ENCODE results near the gene PSMA5. TPM values are rescaled to one million over a fixed set of nuclear protein-coding genes. Genes with fewer than 3 reads are reported as not detected.

PSMA5 gene
- total and polyA plus RNA-seq, 2 of the 13 experiments (the other 11 are each of a cell fraction or from before 2014, with no cell fraction given), result 140 to 169 TPM

DNA sequence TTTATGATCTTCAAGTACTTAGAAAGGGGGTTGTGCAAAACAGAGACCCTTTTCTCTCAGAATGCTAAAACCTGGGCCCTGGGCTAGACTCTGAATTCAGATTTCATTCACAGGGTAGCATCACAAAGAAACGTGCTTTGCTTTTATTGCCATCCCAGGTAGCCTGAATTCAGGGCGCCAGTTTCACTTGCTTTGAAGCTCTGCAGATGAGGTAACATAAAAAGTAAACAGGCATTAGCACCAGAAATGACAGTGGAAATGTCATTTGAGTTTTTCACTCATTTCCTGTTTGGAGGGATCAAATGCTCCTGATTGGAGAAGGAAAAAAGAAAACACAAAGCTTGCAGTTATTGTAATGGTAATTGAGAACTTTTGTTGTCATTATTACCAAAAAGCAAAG, 42.7 kb upstream of the PSMA5 start:
- H3K4me1 ChIP-seq (ENCODE audit: insufficient read depth, low read length), result peaks cover 19% of the 10 kb centered on the region
- no peak for ATAC-seq
- no TSS peak for BruUV-seq (replicated peaks)
- DNase-seq (ENCODE audit: low spot score), result no peak
- intact Hi-C loops (cut with micrococcal nuclease; ENCODE audit: unreplicated experiment), result no loop called here
- no peak overlapping the region for H2AFZ ChIP-seq (ENCODE audit: low read length)
- TF ChIP-seq RAD51 (IDR thresholded peaks at IDR 0.05; ENCODE audit: borderline replicate concordance), result no peak
- no peak for TF ChIP-seq ZNF337 (CRISPR knock-in tag; IDR thresholded peaks at IDR 0.05; ENCODE audit: borderline replicate concordance, low read depth)
- no peak for TF ChIP-seq ZNF572 (CRISPR knock-in tag; IDR thresholded peaks at IDR 0.05)
- 0 out of 2 replicates have a peak, but pooled peaks have one; percentile 17 for TF ChIP-seq FOXA3 (CRISPR knock-in tag; IDR thresholded peaks at IDR 0.05)
- TF ChIP-seq, protein P1, sequence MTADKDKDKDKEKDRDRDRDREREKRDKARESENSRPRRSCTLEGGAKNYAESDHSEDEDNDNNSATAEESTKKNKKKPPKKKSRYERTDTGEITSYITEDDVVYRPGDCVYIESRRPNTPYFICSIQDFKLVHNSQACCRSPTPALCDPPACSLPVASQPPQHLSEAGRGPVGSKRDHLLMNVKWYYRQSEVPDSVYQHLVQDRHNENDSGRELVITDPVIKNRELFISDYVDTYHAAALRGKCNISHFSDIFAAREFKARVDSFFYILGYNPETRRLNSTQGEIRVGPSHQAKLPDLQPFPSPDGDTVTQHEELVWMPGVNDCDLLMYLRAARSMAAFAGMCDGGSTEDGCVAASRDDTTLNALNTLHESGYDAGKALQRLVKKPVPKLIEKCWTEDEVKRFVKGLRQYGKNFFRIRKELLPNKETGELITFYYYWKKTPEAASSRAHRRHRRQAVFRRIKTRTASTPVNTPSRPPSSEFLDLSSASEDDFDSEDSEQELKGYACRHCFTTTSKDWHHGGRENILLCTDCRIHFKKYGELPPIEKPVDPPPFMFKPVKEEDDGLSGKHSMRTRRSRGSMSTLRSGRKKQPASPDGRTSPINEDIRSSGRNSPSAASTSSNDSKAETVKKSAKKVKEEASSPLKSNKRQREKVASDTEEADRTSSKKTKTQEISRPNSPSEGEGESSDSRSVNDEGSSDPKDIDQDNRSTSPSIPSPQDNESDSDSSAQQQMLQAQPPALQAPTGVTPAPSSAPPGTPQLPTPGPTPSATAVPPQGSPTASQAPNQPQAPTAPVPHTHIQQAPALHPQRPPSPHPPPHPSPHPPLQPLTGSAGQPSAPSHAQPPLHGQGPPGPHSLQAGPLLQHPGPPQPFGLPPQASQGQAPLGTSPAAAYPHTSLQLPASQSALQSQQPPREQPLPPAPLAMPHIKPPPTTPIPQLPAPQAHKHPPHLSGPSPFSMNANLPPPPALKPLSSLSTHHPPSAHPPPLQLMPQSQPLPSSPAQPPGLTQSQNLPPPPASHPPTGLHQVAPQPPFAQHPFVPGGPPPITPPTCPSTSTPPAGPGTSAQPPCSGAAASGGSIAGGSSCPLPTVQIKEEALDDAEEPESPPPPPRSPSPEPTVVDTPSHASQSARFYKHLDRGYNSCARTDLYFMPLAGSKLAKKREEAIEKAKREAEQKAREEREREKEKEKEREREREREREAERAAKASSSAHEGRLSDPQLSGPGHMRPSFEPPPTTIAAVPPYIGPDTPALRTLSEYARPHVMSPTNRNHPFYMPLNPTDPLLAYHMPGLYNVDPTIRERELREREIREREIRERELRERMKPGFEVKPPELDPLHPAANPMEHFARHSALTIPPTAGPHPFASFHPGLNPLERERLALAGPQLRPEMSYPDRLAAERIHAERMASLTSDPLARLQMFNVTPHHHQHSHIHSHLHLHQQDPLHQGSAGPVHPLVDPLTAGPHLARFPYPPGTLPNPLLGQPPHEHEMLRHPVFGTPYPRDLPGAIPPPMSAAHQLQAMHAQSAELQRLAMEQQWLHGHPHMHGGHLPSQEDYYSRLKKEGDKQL (CRISPR knock-in tag; IDR thresholded peaks at IDR 0.05; ENCODE audit: low read depth), result no peak
- no peak for TF ChIP-seq ZNF292 (CRISPR knock-in tag; IDR thresholded peaks at IDR 0.05; ENCODE audit: borderline replicate concordance, low read depth)
- no peak overlapping the region for H3K27ac ChIP-seq (ENCODE audit: extremely low read length, insufficient read depth, low read length)
- no peaks in the 10 kb centered on the region for H3K79me2 ChIP-seq (ENCODE audit: insufficient read depth, low read length)
- FAIRE-seq, result no peak
- H3K36me3 ChIP-seq (replicated peaks in 1 of 2; ENCODE audit: control insufficient read depth in 1 of 2, insufficient read depth in 2 of 2, low read length in 2 of 2), result no peaks in the 10 kb centered on the region
- ChIA-PET CTCF (ENCODE audit: low intra/inter-chr PET ratio, low total read pairs) (no interaction called here), POLR2A (no interaction called here)
- H4K20me1 ChIP-seq (ENCODE audit: insufficient read depth, low read length), result no peaks in the 10 kb centered on the region
- in situ Hi-C loops (cut with HindIII; ENCODE audit: extremely low pct_ligation_motif_present, low pct_unique_long_range_greater_than_20kb), result no loop called here
- H3K4me2 ChIP-seq (ENCODE audit: low read depth, low read length), result no peak overlapping the region
- no peak overlapping the region for H3K4me3 ChIP-seq (replicated peaks in 1 of 3; ENCODE audit: insufficient read depth in 1 of 3, low read depth in 2 of 3, low read length in 3 of 3)
- WGBS (ENCODE audit: low lambda C conversion rate), result 0% methylated on average over 2 of the region's 2 CpGs
- no peaks in the 10 kb centered on the region for H3K9me3 ChIP-seq (ENCODE audit: low read length)
- H3K27me3 ChIP-seq (ENCODE audit: control insufficient read depth in 1 of 2, insufficient read depth in 2 of 2, low read length in 2 of 2), result peaks cover 0 to 60% of the 10 kb centered on the region in 2 experiments; a peak in 4 of 5 replicates
- H3K9ac ChIP-seq (ENCODE audit: insufficient read depth, low read depth, low read length), result no peak overlapping the region
